ENCODE data around the gene TNFSF13B. TPM values are rescaled to one million over a fixed set of nuclear protein-coding genes. Genes with fewer than 3 reads are reported as not detected.

The TNFSF13B gene
- total RNA-seq, 4 donors from 2014 or later, result 0.31 to 2.2 (median 0.62) TPM; not detected in 1

DNA sequence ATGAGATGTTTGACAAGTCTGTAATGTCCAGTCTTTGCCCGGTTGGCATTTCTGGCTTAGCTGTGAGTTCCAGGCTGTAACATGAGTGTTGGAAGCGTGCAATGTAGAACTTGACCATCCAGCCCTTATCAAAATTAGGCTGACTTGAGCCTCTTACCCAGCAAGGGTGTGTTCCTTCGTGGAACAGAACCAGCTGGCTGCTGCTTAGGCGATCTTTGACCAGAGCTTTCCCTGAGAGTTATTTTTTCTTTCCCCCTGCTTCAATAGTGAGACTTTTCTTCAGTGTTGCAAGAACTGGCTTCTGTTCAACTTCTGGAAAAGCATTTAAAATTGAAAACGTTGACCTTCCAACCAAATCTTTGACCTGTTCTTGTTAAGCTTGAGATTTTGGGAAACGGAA is 6.5 kb downstream of the TNFSF13B start:
- H3K27ac ChIP-seq, result no peak overlapping the region
- peaks cover 9 to 11% of the 10 kb centered on the region in 2 donors for H3K4me1 ChIP-seq
- intact Hi-C loops (cut with DNase I; ENCODE audit: low total_unique reads) (no loop called here), in situ Hi-C loops (cut with MboI; ENCODE audit: low sequenced_read_pairs in 4 of 4) (no loop called here)
- no peak overlapping the region for H3K4me3 ChIP-seq
- H3K27me3 ChIP-seq, result no peaks in the 10 kb centered on the region
- no peaks in the 10 kb centered on the region for H3K9me3 ChIP-seq
- no peaks in the 10 kb centered on the region for H3K36me3 ChIP-seq
- DNase-seq (peak in 1 of 2 donors; percentile 21), ATAC-seq (peak; percentile 26 to 30)
- TF ChIP-seq, protein P1, sequence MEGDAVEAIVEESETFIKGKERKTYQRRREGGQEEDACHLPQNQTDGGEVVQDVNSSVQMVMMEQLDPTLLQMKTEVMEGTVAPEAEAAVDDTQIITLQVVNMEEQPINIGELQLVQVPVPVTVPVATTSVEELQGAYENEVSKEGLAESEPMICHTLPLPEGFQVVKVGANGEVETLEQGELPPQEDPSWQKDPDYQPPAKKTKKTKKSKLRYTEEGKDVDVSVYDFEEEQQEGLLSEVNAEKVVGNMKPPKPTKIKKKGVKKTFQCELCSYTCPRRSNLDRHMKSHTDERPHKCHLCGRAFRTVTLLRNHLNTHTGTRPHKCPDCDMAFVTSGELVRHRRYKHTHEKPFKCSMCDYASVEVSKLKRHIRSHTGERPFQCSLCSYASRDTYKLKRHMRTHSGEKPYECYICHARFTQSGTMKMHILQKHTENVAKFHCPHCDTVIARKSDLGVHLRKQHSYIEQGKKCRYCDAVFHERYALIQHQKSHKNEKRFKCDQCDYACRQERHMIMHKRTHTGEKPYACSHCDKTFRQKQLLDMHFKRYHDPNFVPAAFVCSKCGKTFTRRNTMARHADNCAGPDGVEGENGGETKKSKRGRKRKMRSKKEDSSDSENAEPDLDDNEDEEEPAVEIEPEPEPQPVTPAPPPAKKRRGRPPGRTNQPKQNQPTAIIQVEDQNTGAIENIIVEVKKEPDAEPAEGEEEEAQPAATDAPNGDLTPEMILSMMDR (IDR thresholded peaks at IDR 0.05 in 4 of 5, conservative IDR thresholded peaks at IDR 0.05 in 1 of 5), result no peak
- TF ChIP-seq POLR2A (IDR thresholded peaks at IDR 0.05), result no peak

DNA sequence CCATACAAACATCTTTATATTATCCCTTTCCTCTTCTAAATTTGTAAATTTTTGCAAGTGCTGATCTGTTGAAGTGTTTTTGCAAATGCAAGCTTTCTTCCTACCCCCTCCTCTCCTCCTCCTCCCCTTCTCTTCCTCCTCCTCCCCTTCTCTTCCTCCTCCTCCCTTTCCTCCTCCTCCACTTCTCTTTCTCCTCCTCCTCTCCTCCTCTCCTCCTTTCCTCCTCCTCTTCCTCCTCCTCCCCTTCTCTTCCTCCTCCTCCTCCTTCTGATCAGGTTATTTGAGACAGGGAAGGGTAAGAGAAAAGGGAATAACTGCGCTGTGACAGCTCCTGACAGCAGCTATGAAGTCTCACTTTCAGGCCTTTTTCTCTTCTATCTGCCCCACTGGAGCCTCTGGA is 8.9 kb downstream of the TNFSF13B start:
- Histone ChIP-seq H3K4me1 (peaks cover 9 to 11% of the 10 kb centered on the region in 2 donors), H3K36me3 (no peaks in the 10 kb centered on the region), H3K4me3 (no peak overlapping the region), H3K9me3 (no peaks in the 10 kb centered on the region), H3K27me3 (no peaks in the 10 kb centered on the region), H3K27ac (no peak overlapping the region)
- DNase-seq, result no peak
- TF ChIP-seq, protein P1 (IDR thresholded peaks at IDR 0.05 in 4 of 5, conservative IDR thresholded peaks at IDR 0.05 in 1 of 5), result no peak
- TF ChIP-seq POLR2A (IDR thresholded peaks at IDR 0.05), result no peak
- in situ Hi-C loops (cut with MboI; ENCODE audit: low sequenced_read_pairs in 4 of 4), result no loop called here
- ATAC-seq, result no peak
- intact Hi-C loops (cut with DNase I; ENCODE audit: low total_unique reads), result no loop called here

DNA sequence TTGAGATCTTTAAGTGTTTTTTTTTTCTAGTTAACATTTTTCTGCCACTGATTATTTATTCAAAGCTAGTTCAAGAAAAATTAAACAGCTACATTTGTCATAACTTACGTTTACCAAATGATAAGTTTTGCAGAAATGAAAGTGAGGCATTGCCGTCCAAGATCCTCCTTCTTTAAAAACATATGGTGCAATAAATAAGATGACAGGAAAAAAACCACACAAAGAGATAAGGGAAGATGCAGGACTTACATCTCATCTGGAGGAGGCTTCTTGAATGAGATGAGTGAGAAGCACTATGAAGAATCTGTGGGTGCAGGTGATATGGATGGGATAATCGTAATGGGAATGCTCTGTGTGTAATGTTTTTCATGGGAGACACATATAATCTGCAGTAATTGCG is 12.4 kb downstream of the TNFSF13B start:
- H3K4me1 ChIP-seq, result peaks cover under 1% of the 10 kb centered on the region in 2 donors
- no peak overlapping the region for H3K27ac ChIP-seq
- DNase-seq (no peak), ATAC-seq (no peak)
- no peaks in the 10 kb centered on the region for H3K9me3 ChIP-seq
- intact Hi-C loops (cut with DNase I; ENCODE audit: low total_unique reads) (no loop called here), in situ Hi-C loops (cut with MboI; ENCODE audit: low sequenced_read_pairs in 4 of 4) (no loop called here)
- H3K4me3 ChIP-seq, result no peak overlapping the region
- no peaks in the 10 kb centered on the region for H3K36me3 ChIP-seq
- H3K27me3 ChIP-seq, result no peaks in the 10 kb centered on the region
- TF ChIP-seq, protein P1 (IDR thresholded peaks at IDR 0.05 in 4 of 5, conservative IDR thresholded peaks at IDR 0.05 in 1 of 5), result no peak
- no peak for TF ChIP-seq POLR2A (IDR thresholded peaks at IDR 0.05)

DNA sequence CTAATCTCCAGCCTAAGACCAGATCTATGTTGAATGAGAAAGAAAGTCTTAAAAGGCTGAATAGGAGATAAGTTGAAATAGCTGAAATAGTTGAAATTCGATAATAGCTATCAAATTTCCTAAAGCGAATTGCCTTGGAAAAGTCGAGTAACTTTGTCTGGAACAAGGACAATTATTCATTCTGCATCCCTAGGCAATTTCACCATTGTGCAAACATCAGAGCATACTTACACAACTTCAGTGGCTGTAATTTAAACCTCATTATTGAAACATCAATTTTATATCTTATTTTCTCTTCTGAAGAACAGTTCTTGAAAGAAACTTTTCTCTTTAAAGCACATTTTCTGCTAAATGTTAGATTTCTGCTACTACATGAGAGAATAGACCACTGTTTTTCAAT is 13.6 kb downstream of the TNFSF13B start:
- DNase-seq (no peak), ATAC-seq (no peak)
- in situ Hi-C loops (cut with MboI; ENCODE audit: low sequenced_read_pairs in 4 of 4) (no loop called here), intact Hi-C loops (cut with DNase I; ENCODE audit: low total_unique reads) (no loop called here)
- H3K9me3 ChIP-seq, result no peaks in the 10 kb centered on the region
- H3K36me3 ChIP-seq, result no peaks in the 10 kb centered on the region
- H3K27ac ChIP-seq, result no peak overlapping the region
- H3K27me3 ChIP-seq, result no peaks in the 10 kb centered on the region
- TF ChIP-seq, protein P1 (IDR thresholded peaks at IDR 0.05 in 4 of 5, conservative IDR thresholded peaks at IDR 0.05 in 1 of 5), result no peak
- TF ChIP-seq POLR2A (IDR thresholded peaks at IDR 0.05), result no peak
- no peak overlapping the region for H3K4me3 ChIP-seq
- no peaks in the 10 kb centered on the region for H3K4me1 ChIP-seq

DNA sequence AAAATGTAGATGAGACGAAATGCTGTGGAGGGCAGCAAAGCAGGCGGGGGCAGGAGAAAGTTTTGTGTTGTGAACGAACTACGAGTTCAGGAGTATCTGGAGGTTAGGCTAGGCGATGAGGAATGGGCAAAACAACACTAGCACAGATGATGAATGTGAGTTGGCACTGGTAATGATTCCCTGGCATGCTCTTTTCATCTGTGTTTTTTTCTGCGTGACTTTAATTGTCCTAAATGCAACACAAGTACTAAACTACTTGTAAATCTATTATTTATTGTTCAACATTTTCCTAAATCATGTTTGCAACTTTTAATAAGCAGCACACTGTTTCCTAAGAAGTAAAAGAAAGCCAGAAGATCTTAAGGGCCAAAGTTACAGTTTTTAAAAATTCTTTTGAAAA is 19.2 kb downstream of the TNFSF13B start:
- TF ChIP-seq, protein P1 (IDR thresholded peaks at IDR 0.05 in 4 of 5, conservative IDR thresholded peaks at IDR 0.05 in 1 of 5), result no peak
- no peak for TF ChIP-seq POLR2A (IDR thresholded peaks at IDR 0.05)
- no peaks in the 10 kb centered on the region for H3K9me3 ChIP-seq
- no peak overlapping the region for H3K27ac ChIP-seq
- no peak overlapping the region for H3K4me3 ChIP-seq
- no peaks in the 10 kb centered on the region for H3K36me3 ChIP-seq
- H3K4me1 ChIP-seq, result no peaks in the 10 kb centered on the region
- in situ Hi-C loops (cut with MboI; ENCODE audit: low sequenced_read_pairs in 4 of 4) (no loop called here), intact Hi-C loops (cut with DNase I; ENCODE audit: low total_unique reads) (no loop called here)
- ATAC-seq (no peak), DNase-seq (no peak)
- no peaks in the 10 kb centered on the region for H3K27me3 ChIP-seq

All from gastrocnemius medialis (tissue), 4 donors.